Testis (tissue), 3 donors: ENCODE results near the gene AUTS2. TPM values are rescaled to one million over a fixed set of nuclear protein-coding genes. Genes with fewer than 3 reads are reported as not detected.

Source experiments
- DNase-seq: peaks from one replicate; pipeline ENCODE4 v3.0.0-alpha.2; 2019
- H3K27ac ChIP-seq, 2 donors: fragments of 200-600 bp; sonication (generic); one replicate each; pipeline ENCODE4 v1.5.1; 2019
- H3K27me3 ChIP-seq: fragments of 200-600 bp; sonication (generic); one replicate; pipeline ENCODE4 v1.5.1; 2019
- H3K36me3 ChIP-seq: fragments of 200-600 bp; sonication (generic); one replicate; pipeline ENCODE4 v1.5.1; 2017; ENCODE audit warnings: low read depth; ENCODE audit errors: missing control alignments
- H3K4me1 ChIP-seq: fragments of 200-600 bp; sonication (generic); one replicate; pipeline ENCODE4 v1.5.1; 2019
- H3K4me3 ChIP-seq, 2 donors: fragments of 200-600 bp; sonication (generic); one replicate each; pipeline ENCODE4 v1.5.1; 2017 to 2019
- H3K9me3 ChIP-seq: fragments of 200-600 bp; sonication (generic); one replicate; pipeline ENCODE4 v1.5.1; 2017
- CTCF ChIP-seq, 3 experiments: fragments of 450-650 bp in 2 of 3; fragments of 200-600 bp in 1 of 3; sonication (generic) in 1 of 3; IDR thresholded peaks; one replicate each; pipeline ENCODE4 v1.5.1; 2016 to 2019; ENCODE audit warnings: antibody characterized with exemption in 3 of 3, mild to moderate bottlenecking in 2 of 3, moderate library complexity in 1 of 3
- POLR2A ChIP-seq: fragments of 450-650 bp; IDR thresholded peaks from one replicate; pipeline ENCODE4 v1.6.1; 2017; ENCODE audit warnings: antibody characterized with exemption, mild to moderate bottlenecking, moderate library complexity
- WGBS, 2 donors: methylation state at CpG; one replicate each; pipeline ENCODE4 v1.1.5; 2018; 5-methylcytosine and 5-hydroxymethylcytosine counted together
- intact Hi-C: fragments of 100-400 bp; cut with DNase I; formaldehyde crosslinking; loops from one replicate; pipeline ENCODE4 v1.15.1; 2023; ENCODE audit warnings: low total_unique reads
- polyA plus RNA-seq: library from polyadenylated mRNA; stranded (reverse); fragments of 350-450 nt; fragmentation: Illumina TruSeq; extraction: RNeasy Lipid Tissue Mini Kit (QIAGEN cat#74804); gene quantifications from one replicate; pipeline ENCODE4 v1.2.3, GENCODE V29; 2014; ENCODE audit warnings: low read depth, low replicate concordance; ENCODE audit not compliant: insufficient read depth
- total RNA-seq, 2 donors: library from RNA; depleted of rRNA; stranded (reverse); fragments of >200 nt; gene quantifications; one replicate each; pipeline ENCODE4 v1.2.3, GENCODE V29; 2016

The AUTS2 gene
- total and polyA plus RNA-seq, 3 donors from 2014 or later: 21.3 to 75.5 (median 56.1) TPM

DNA sequence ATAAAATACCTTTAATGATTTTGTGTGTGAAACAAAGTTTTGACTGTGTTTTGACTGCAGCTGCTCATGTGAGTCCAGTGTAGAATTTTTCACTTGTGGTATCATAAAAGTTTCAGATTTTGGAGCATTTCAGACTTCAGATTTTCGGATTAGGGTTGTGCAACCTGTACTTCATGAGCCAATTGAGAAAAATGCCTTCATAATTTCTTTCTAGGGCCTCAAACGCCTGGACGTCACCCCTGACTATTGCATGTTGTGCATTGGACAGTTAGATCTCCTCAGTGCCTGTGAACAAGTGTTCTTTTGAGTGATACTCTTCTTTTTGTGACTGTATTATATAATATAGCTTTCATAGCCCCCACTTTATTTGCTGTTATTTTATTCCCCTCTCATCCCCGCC is 161.1 kb downstream of the AUTS2 start:
- no peaks in the 10 kb centered on the region for H3K9me3 ChIP-seq
- no peaks in the 10 kb centered on the region for H3K27me3 ChIP-seq
- intact Hi-C loops: no loop called here
- 87 to 91% methylated on average over 3 to 4 of the region's 4 CpGs for WGBS, 2 donors
- TF ChIP-seq POLR2A (no peak), CTCF (IDR thresholded peaks at IDR 0.05) (no peak)
- H3K4me1 ChIP-seq: peaks cover 6% of the 10 kb centered on the region
- H3K27ac ChIP-seq: no peak overlapping the region
- no peak overlapping the region for H3K4me3 ChIP-seq
- DNase-seq: no peak
- no peaks in the 10 kb centered on the region for H3K36me3 ChIP-seq

- Histone ChIP-seq H3K36me3 (no peaks in the 10 kb centered on the region), H3K4me1 (peaks cover 13% of the 10 kb centered on the region), H3K4me3 (no peak overlapping the region), H3K9me3 (no peaks in the 10 kb centered on the region), H3K27me3 (no peaks in the 10 kb centered on the region), H3K27ac (no peak overlapping the region)
- intact Hi-C loops: no loop called here
- WGBS, 2 donors: 59 to 69% methylated on average over 5 of the region's 5 CpGs
- TF ChIP-seq CTCF (IDR thresholded peaks at IDR 0.05) (no peak), POLR2A (no peak)
- DNase-seq: no peak
Observed at GRCh38 chr7:69761290-69761922, 163.1 kb downstream of the AUTS2 start.

GRCh38 chr7:69762821-69763352 is 164.6 kb downstream of the AUTS2 start:
- no peak for DNase-seq
- intact Hi-C loops: no loop called here
- no peaks in the 10 kb centered on the region for H3K27me3 ChIP-seq
- H3K9me3 ChIP-seq: no peaks in the 10 kb centered on the region
- WGBS, 2 donors: 94 to 97% methylated on average over 3 of the region's 3 CpGs
- no peak overlapping the region for H3K27ac ChIP-seq
- TF ChIP-seq CTCF (IDR thresholded peaks at IDR 0.05): no peak
- TF ChIP-seq POLR2A: no peak
- H3K4me1 ChIP-seq: peaks cover 10% of the 10 kb centered on the region
- H3K4me3 ChIP-seq: no peak overlapping the region
- no peaks in the 10 kb centered on the region for H3K36me3 ChIP-seq

- WGBS, 2 donors: 85 to 93% methylated on average over 3 of the region's 3 CpGs
Observed at GRCh38 chr7:69763513-69763912, 165.2 kb downstream of the AUTS2 start.

More at GRCh38 chr7:69763513-69763912, 165.2 kb downstream of the AUTS2 start:
- Histone ChIP-seq H3K4me1 (peaks cover 7% of the 10 kb centered on the region), H3K9me3 (no peaks in the 10 kb centered on the region), H3K27me3 (no peaks in the 10 kb centered on the region), H3K27ac (no peak overlapping the region), H3K4me3 (no peak overlapping the region), H3K36me3 (no peaks in the 10 kb centered on the region)
- intact Hi-C loops: no loop called here
- TF ChIP-seq POLR2A (no peak), CTCF (IDR thresholded peaks at IDR 0.05) (no peak)
- DNase-seq: no peak
